ENCODE results near the gene ASTN1.
A peak's percentile ranks its signal among the peaks of the same experiment; 100 is the strongest.

ASTN1 gene

DNA sequence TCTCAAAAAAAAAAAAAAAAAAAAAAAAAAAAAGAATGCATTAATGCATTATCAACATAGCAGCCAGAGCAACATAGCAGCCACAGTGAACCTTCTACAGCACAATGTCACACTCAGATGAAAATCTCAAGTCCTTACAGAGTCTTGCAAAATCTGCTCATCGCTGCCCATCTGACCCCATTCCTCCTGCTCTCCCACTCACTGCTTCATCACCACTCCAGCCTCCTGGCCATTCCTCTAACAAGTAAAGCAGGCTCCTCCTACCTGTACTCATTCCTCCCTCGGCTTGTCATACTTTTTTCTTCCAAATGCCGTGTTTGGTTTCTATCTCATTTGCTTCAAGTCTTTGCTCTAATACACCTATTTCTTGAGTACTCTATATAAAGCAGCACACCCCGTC, 35.8 kb upstream of the ASTN1 start:
- Mint-ChIP-seq H3K4me1 (peaks cover 13% of the 10 kb centered on the region), H3K4me3 (no peak overlapping the region), H3K27ac (peak overlapping the region; percentile 46), H3K9me3 (peaks cover 4% of the 10 kb centered on the region), H3K36me3 (ENCODE audit: low read depth) (no peaks in the 10 kb centered on the region), H3K27me3 (ENCODE audit: low read depth, poor library complexity) (no peaks in the 10 kb centered on the region)
- TF ChIP-seq, protein P1, sequence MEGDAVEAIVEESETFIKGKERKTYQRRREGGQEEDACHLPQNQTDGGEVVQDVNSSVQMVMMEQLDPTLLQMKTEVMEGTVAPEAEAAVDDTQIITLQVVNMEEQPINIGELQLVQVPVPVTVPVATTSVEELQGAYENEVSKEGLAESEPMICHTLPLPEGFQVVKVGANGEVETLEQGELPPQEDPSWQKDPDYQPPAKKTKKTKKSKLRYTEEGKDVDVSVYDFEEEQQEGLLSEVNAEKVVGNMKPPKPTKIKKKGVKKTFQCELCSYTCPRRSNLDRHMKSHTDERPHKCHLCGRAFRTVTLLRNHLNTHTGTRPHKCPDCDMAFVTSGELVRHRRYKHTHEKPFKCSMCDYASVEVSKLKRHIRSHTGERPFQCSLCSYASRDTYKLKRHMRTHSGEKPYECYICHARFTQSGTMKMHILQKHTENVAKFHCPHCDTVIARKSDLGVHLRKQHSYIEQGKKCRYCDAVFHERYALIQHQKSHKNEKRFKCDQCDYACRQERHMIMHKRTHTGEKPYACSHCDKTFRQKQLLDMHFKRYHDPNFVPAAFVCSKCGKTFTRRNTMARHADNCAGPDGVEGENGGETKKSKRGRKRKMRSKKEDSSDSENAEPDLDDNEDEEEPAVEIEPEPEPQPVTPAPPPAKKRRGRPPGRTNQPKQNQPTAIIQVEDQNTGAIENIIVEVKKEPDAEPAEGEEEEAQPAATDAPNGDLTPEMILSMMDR (IDR thresholded peaks at IDR 0.05): no peak
- DNase-seq: no peak

GRCh38 chr1:177198243-177198642, 33.7 kb upstream of the ASTN1 start:
- Mint-ChIP-seq H3K27ac (no peak overlapping the region), H3K4me3 (no peak overlapping the region), H3K27me3 (ENCODE audit: low read depth, poor library complexity) (peaks cover 4% of the 10 kb centered on the region), H3K36me3 (ENCODE audit: low read depth) (no peaks in the 10 kb centered on the region), H3K9me3 (peaks cover 4% of the 10 kb centered on the region), H3K4me1 (peaks cover 14% of the 10 kb centered on the region)
- DNase-seq: no peak
- TF ChIP-seq, protein P1 (IDR thresholded peaks at IDR 0.05): no peak

- TF ChIP-seq, protein P1 (IDR thresholded peaks at IDR 0.05): no peak
- no peak overlapping the region for H3K27ac Mint-ChIP-seq
- no peak overlapping the region for H3K4me3 Mint-ChIP-seq
- H3K9me3 Mint-ChIP-seq: peaks cover 5% of the 10 kb centered on the region
- no peak for DNase-seq
- peaks cover 3% of the 10 kb centered on the region for H3K4me1 Mint-ChIP-seq
- H3K36me3 Mint-ChIP-seq (ENCODE audit: low read depth): no peaks in the 10 kb centered on the region
- H3K27me3 Mint-ChIP-seq (ENCODE audit: low read depth, poor library complexity): peaks cover 16% of the 10 kb centered on the region
These were observed 25.9 kb upstream of the ASTN1 start for GRCh38 chr1:177190308-177190970.

GRCh38 chr1:177186639-177187038, 22.1 kb upstream of the ASTN1 start:
- no peaks in the 10 kb centered on the region for H3K36me3 Mint-ChIP-seq (ENCODE audit: low read depth)
- H3K4me3 Mint-ChIP-seq: no peak overlapping the region
- TF ChIP-seq, protein P1 (IDR thresholded peaks at IDR 0.05): no peak
- peaks cover 18% of the 10 kb centered on the region for H3K27me3 Mint-ChIP-seq (ENCODE audit: low read depth, poor library complexity)
- DNase-seq: no peak
- no peak overlapping the region for H3K27ac Mint-ChIP-seq
- H3K4me1 Mint-ChIP-seq: peaks cover 15% of the 10 kb centered on the region
- H3K9me3 Mint-ChIP-seq: peaks cover 8% of the 10 kb centered on the region

DNA sequence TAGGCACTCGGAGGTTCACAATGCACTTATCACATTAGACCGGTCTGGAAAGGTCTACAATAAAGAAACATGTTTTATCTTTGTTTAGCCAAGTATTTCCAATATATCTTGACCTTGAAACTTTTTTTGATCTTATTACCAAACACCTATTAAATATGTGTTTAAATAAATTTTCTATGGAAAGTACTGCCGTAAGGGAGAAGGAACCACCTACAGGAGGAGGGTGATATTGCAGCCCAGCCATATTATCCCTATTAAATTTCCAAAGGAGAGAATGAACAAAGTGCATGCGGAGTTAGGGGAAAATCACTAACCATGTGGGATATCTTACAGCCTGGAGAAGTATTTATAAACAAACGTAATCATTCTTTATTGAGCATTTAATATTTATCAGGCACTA, 20.7 kb upstream of the ASTN1 start:
- Mint-ChIP-seq H3K27me3 (ENCODE audit: low read depth, poor library complexity) (peaks cover 28% of the 10 kb centered on the region), H3K4me3 (no peak overlapping the region), H3K4me1 (peaks cover 20% of the 10 kb centered on the region), H3K9me3 (peaks cover 8% of the 10 kb centered on the region), H3K36me3 (ENCODE audit: low read depth) (no peaks in the 10 kb centered on the region), H3K27ac (no peak overlapping the region)
- no peak for DNase-seq
- TF ChIP-seq, protein P1 (IDR thresholded peaks at IDR 0.05): peak; percentile 54

DNA sequence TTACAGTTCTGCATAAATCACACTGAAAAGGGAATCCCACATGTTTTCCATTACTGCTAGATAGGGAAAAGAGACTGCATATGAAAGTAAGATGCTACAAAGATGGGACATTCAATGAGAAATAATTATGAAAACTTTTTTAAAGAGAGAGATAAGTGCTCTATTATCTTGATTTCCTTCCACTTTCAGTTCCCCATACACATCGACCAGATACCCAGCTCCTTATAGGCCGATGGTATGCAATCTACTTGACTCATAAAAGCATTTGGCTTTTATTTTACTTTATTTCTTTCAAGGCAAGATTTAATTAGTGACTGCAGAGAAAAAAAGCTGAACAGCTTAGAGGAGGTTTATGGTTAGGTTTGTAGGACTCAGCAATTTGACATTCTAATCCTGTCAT, 19.3 kb upstream of the ASTN1 start:
- Mint-ChIP-seq H3K27ac (no peak overlapping the region), H3K4me3 (no peak overlapping the region), H3K27me3 (ENCODE audit: low read depth, poor library complexity) (peaks cover 42% of the 10 kb centered on the region), H3K4me1 (peaks cover 20% of the 10 kb centered on the region), H3K9me3 (peaks cover 8% of the 10 kb centered on the region), H3K36me3 (ENCODE audit: low read depth) (no peaks in the 10 kb centered on the region)
- TF ChIP-seq, protein P1 (IDR thresholded peaks at IDR 0.05): no peak
- DNase-seq: no peak

Measured in nephron progenitor cell (in vitro differentiated cells).